ENCODE data around the gene POLA1.
A peak's percentile ranks its signal among the peaks of the same experiment; 100 is the strongest.

Gene POLA1

DNA sequence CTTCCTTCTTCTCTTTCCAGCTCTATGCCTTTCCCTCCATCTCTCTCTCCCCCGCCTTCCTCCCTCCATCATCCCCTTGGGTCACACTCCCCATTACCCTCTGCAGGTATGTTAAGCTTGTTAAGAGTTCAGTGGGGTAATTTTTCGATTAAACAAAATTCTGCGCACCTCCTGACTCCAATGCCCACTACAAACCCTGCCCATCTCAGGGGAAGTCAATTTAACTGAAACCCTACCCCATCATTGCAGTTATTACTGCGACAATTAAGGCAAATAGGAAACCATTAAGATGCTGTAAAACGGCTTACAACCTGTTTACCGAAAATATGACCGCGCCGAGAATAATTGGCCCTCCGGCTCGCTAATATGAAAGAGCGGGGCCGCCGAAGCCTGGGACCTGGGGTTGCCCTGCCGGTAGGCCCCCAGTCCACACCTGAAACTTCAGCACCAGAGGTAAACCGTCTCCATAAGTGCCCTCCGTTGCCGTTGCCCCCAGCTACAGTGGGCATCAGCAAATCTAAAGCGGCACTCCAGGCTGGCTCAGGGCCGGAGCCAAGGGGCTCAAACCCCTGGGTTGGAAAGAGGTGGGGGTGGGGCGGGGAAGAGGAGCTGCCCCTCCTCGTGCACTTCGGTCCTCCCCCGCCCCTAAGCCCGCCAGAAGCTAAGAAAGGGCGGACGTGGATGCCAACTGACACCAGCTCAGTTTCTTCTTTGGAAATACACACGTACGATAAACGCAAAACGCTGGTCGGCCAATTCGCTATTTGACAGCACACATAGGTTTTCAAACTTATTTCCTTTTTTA, 317.3 kb downstream of the POLA1 start:
- DNase-seq (ENCODE audit: low read depth in 2 of 2) = no peak

GRCh38 chrX:25011589-25012432, 318.1 kb downstream of the POLA1 start:
- no peak for DNase-seq (ENCODE audit: low read depth in 2 of 2)

- DNase-seq (ENCODE audit: low read depth in 2 of 2) = no peak
Measured at GRCh38 chrX:25012433-25012735, 318.7 kb downstream of the POLA1 start.

- DNase-seq (ENCODE audit: low read depth in 2 of 2) = no peak
Measured at GRCh38 chrX:25012793-25013631, 319.3 kb downstream of the POLA1 start.

DNA sequence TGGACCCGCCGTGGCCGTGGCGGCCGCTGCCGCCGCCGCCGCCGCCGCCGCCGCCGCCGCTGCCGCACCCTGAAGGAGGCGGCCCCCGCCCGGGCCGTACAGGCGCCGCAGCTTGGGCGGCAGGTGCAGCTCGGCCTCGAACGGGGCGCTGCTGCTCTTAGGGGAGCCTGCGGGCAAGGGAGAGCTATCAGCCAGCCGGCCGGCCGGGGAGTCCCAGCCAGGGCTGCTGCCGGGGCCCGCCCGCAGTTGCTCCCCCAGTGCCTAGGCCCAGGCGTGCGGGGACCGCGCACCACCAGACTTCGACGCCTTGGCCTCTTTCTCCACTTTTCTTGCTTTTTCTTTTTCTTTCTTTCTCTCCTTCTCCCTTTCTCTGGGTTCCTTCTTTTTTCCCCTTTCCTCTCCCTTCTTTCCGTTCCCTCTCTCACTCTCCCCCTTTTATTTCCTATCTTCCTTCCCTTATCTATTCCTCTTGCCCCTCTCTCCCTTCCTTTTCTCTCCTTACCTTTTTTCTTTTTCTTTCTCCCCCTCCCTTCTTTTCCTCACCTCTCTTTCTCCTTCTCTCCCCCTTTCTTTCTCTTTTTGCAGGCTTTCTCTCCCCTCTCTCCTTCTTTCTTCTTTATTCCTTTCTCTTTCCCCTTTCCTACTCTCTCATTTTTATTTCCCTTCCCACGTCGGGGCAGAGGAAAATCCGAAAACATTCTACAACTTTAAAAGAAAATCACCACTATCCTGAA, 320.1 kb downstream of the POLA1 start:
- DNase-seq (ENCODE audit: low read depth in 2 of 2) = no peak

DNA sequence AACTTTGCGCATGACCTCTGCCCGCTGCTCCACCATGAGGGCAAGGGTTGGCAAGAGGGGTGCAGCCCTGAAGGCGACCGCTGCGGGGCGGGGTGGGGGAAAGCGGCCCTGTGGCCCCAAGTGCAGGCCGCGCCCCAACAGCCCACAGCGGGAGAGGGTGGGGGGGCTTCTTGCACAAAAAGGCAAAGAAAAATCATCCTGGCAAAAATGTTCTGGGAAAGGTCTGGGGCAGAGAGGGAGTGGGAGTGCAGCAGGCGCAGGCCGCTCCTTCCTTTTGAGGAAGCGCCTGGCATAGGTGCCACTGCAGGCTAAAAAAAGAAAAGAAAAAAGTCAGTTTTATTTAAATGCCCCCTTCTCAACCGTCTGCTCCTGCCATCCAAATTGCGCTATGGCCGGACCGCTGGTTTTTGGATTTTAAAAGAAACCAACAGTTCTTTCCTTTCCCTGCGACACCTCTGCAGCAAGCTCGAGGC, 320.7 kb downstream of the POLA1 start:
- DNase-seq (ENCODE audit: low read depth in 2 of 2) = no peak

DNA sequence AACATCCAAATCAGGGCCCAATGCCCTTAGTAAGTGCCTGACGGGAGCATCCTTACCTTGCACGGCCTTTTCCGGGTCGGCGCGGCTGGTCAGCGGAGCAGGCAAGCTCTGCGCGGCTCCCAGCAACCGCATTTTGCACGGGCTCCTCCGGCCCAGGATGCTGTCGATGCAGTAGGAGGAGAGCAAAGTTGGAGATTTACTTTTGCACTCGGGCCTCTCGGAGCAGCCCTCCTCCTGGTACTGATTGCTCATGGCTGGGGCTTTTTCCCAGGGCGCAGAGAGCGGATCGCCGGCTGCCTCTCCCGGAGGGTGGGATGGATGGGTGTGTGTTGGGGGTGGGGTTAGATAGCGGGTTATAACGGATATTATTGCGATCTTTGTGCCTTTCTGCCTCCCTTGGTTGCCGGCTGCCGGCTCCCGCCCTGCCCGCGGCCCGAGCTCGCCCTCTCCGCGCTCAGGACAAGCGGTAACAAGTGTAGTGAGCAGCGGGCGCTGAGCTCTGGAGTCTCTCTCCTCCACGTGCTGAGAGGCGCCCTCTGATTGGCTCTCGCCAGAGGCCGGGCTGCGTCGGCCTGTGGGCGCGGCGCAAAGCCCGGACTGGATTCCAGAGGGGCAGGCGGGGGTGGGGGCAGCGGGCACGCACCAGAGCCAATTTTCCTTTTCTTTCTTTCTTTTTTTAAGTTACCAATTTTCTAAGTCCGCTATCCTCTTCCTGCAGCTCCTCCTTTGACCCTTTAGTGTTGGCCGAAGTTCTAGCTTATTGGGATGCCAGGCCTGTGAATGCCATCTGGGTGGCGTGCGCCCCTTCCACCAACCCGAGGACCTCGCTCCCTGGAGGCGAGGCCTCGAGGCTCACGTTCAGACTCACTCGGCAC, 322.0 kb downstream of the POLA1 start, which contains the start of gene ARX:
TSS of gene ARX (minus strand) at position 480 of the 875 bp plus-strand sequence. CDS start at position 252, 228 bp downstream.
- DNase-seq (ENCODE audit: low read depth in 2 of 2) = peak in 1 of 2 donors; percentile 20

- DNase-seq (ENCODE audit: low read depth in 2 of 2) = no peak
Measured at GRCh38 chrX:25016361-25016671, 322.6 kb downstream of the POLA1 start.

- DNase-seq (ENCODE audit: low read depth in 2 of 2) = no peak
Measured at GRCh38 chrX:25016938-25017598, 323.4 kb downstream of the POLA1 start.

DNA sequence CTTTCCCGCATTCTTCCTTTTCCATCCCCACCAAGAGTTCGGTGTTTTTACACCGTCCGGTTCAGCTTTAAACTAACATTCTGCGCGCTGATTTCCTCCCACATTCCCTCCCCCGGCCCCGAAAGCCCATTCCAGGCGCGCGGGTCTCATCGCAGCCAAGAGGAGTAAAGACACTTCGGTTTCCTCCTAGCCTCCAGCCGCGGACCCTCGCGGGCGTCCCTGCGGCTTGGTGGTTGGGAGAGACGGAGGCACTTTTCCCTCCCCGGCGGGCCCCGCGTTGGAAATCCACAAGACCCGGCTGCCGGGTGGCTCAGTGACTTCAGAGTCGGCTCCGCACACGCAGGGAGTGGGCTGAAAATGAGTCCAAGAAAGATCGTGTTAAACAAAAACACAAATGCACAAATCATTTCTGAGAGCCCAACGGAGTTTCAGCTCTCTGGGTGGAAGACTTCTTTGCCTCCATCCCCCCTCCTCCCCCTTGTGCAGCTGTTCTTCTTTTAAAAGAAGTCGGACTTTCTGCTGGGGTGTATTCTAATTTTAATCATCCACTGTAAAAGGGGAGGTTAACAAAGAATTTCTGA, 324.0 kb downstream of the POLA1 start:
- no peak for DNase-seq (ENCODE audit: low read depth in 2 of 2)

GRCh38 chrX:25018682-25019081, 325.0 kb downstream of the POLA1 start:
- DNase-seq (ENCODE audit: low read depth in 2 of 2) = no peak

DNA sequence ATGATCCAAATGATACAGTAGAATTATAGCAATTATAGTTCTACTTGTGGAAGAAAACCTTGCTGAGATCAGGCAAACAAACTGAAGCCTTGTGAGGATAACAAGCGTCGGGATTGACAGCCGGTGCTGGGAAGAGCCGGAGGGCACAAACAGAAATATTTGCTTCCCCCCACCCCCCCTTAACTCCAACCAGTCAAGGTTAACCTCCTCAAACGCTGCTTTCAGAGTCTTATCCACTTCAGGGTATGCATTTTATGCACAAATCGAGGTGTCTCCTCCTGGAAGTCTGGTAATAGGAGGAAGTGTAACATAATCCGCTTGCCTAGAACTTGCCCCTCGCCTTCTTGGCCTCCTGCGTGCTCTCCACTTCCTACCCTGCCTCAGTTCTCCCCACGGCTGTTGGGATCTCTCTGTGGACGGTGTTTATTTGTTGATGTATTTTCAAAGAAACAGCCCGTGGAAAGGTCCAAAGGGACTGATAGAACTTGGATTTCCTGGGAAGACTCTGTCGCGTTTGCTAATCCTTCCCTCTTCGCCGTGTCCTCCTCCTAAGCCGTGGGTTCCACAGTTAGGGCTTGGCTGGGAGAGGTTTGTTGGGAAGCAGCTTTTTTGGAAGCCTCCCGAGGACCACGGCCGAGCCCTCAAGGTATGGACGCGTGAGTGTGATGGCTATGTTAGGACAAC, 326.1 kb downstream of the POLA1 start:
- DNase-seq (ENCODE audit: low read depth in 2 of 2) = no peak

DNA sequence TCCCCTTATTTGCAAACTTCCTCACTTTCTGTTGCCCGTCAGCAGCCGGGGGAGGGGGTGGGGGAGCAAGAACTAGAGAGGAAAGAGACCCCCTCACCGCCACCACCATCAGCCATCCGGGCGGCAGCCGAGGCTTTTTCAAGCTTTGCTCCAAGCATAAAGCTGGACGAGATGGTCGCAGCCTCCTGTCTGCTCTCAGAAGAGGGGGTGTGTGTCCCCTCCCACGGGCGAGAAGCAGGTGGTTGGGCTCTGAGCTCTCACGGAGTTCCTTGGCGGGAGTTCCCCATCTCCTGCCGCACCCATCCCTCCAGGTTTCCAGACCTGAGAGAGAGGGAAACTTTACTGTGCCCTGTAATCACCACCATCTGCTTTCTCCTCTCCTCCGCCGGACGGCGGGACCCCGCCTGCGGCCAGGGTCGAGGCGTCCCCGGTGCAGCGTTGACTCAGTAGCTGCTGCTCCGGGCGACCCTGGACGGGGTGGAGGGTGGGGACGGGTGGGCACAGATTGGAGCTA, 326.7 kb downstream of the POLA1 start:
- DNase-seq (ENCODE audit: low read depth in 2 of 2) = no peak

GRCh38 chrX:25020905-25021449, 327.3 kb downstream of the POLA1 start:
- peak in 1 of 2 donors; percentile 10 for DNase-seq (ENCODE audit: low read depth in 2 of 2)

DNA sequence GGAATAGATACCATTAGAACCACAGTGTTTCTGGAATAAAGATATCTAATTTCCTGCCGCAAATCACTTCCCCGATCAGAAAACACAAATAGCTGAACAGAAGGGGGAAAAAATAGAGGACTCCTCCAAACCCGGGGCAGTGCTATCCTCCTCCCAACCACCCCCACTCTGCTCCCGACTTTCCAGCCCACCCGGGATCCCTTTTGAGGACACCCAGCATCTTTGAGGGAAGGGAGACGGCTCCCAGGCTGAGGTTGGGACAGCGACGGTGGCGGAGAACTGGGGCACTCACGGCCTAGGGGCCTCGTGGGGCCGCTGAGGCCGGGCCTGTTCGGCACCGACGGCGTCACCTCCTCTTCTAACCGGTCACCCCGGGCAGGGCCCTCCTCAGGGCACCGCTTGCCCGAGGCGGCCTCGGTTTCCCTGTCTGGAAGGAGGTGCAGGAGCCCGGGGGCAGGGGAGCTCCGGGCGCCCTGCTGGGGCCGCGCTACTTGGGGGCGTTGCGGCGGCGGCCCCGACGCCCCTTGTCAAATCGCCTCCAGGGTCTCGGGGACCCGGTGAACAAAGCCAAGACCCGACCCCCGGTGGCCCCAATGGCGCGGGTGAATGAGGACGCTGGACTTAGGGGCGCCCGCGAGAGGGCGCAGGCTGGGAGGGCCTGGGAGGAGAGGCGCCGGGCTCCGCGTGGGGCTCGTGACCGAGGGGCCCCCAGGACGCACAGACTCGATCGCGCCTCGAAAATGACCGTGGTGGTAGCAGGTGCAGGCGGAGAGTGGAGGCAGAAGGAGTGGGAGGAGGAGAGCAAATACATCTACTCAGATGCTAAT, 329.0 kb downstream of the POLA1 start:
- DNase-seq (ENCODE audit: low read depth in 2 of 2) = no peak

- no peak for DNase-seq (ENCODE audit: low read depth in 2 of 2)
Measured at GRCh38 chrX:25023908-25024307, 330.2 kb downstream of the POLA1 start.

DNA sequence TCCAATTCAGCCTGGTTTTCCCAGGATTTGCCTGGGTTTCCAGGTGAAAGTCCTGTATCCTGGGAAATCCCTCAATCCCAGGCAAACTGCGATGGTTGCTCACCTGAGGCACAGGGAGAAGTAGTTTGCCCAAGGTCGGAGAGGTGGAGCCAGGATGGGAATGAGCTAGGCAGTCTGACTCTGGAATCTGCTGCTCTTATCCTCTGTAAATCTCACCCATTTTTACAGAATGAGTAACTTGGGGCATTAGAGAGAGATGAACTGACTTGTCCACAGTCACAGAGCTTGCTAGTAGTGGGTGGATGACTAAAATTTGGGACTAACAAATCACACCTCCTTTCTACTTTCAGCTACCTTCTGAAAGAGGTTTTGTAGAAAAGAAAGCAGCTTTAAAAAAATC, 331.9 kb downstream of the POLA1 start:
- no peak for DNase-seq (ENCODE audit: low read depth in 2 of 2)

- no peak for DNase-seq (ENCODE audit: low read depth in 2 of 2)
Measured at GRCh38 chrX:25026576-25026975, 332.9 kb downstream of the POLA1 start.

Data from stimulated activated CD8-positive, alpha-beta memory T cell treated with anti-CD3 and anti-CD28 coated beads, Interleukin-15, amount 100 ng/mL, for 48 hours (primary cell).